HepG2 (cell line): ENCODE results near the gene MVP. TPM values are rescaled to one million over a fixed set of nuclear protein-coding genes. Genes with fewer than 3 reads are reported as not detected.

Experiments used
- ATF5 ChIP-seq: sonication (generic); formaldehyde crosslinking; IDR thresholded peaks from 2 replicates; pipeline ENCODE4 v1.4.0; 2020; ENCODE audit warnings: mild to moderate bottlenecking, low read depth, missing genetic modification reagents
- DNMT3B ChIP-seq: conservative IDR thresholded peaks from 2 replicates; pipeline ENCODE4 v1.6.1; 2016; ENCODE audit warnings: missing biosample characterization, control low read depth
- ELF1 ChIP-seq: sonication (generic); formaldehyde crosslinking; IDR thresholded peaks from 2 replicates; pipeline ENCODE4 v1.4.0; 2020; ENCODE audit warnings: missing genetic modification reagents
- ETV5 ChIP-seq: IDR thresholded peaks from 2 replicates; pipeline ENCODE4 v1.6.1; 2018; ENCODE audit warnings: missing biosample characterization, missing genetic modification reagents, inconsistent platforms, borderline replicate concordance
- GLI4 ChIP-seq: sonication (generic); formaldehyde crosslinking; IDR thresholded peaks from 2 replicates; pipeline ENCODE4 v1.5.1; 2020; ENCODE audit warnings: missing genetic modification reagents, mild to moderate bottlenecking, moderate library complexity, borderline replicate concordance
- GZF1 ChIP-seq: sonication (generic); formaldehyde crosslinking; IDR thresholded peaks from 2 replicates; pipeline ENCODE4 v1.5.1; 2020; ENCODE audit warnings: mild to moderate bottlenecking, missing genetic modification reagents
- HDAC6 ChIP-seq: fragments of 200-600 bp; sonication (generic); IDR thresholded peaks from 2 replicates; pipeline ENCODE4 v1.7.0; 2017; ENCODE audit warnings: mild to moderate bottlenecking, antibody characterized with exemption, low read length, low read depth
- HNRNPH1 ChIP-seq: fragments of 200-400 bp; formaldehyde crosslinking; optimal IDR thresholded peaks from 2 replicates; pipeline ENCODE3; 2017; ENCODE audit warnings: mild to moderate bottlenecking, low read depth, low read length
- KDM3A ChIP-seq: IDR thresholded peaks from 2 replicates; pipeline ENCODE4 v1.6.1; 2018; ENCODE audit warnings: low read depth, missing compliant biosample characterization
- NFKBIZ ChIP-seq: IDR thresholded peaks from 2 replicates; pipeline ENCODE4 v1.6.1; 2018; ENCODE audit warnings: missing genetic modification reagents, missing compliant biosample characterization
- TCF7L2 ChIP-seq: IDR thresholded peaks from 2 replicates; pipeline ENCODE4 v1.6.1; 2011; ENCODE audit warnings: mild to moderate bottlenecking, low read depth, low read length, moderate library complexity
- U2AF2 ChIP-seq: fragments of 200-400 bp; formaldehyde crosslinking; IDR thresholded peaks from 2 replicates; pipeline ENCODE4 v1.6.1; 2017; ENCODE audit warnings: low read depth, mild to moderate bottlenecking, low read length
- YY1 ChIP-seq: IDR thresholded peaks from 2 replicates; pipeline ENCODE4 v1.6.1; 2011; ENCODE audit warnings: low read length, low read depth, moderate library complexity, mild to moderate bottlenecking; ENCODE audit not compliant: insufficient read depth, insufficient replicate concordance
- ZC3H13 ChIP-seq: sonication (generic); formaldehyde crosslinking; IDR thresholded peaks from 2 replicates; pipeline ENCODE4 v1.8.1; 2023; ENCODE audit warnings: mild to moderate bottlenecking, missing genetic modification reagents, moderate library complexity
- ZMYM2 ChIP-seq: sonication (generic); formaldehyde crosslinking; IDR thresholded peaks from 2 replicates; pipeline ENCODE4 v1.8.0; 2022; ENCODE audit warnings: mild to moderate bottlenecking, missing genetic modification reagents
- ZNF143 ChIP-seq: sonication (generic); formaldehyde crosslinking; IDR thresholded peaks from 2 replicates; pipeline ENCODE4 v1.4.0; 2020; ENCODE audit warnings: missing genetic modification reagents
- ZNF44 ChIP-seq: sonication (generic); formaldehyde crosslinking; IDR thresholded peaks from 2 replicates; pipeline ENCODE4 v1.5.1; 2020; ENCODE audit warnings: mild to moderate bottlenecking, missing genetic modification reagents
- ZNF589 ChIP-seq: sonication (generic); formaldehyde crosslinking; conservative IDR thresholded peaks from 2 replicates; pipeline ENCODE4 v1.8.0; 2022; ENCODE audit warnings: mild to moderate bottlenecking, moderate library complexity, missing genetic modification reagents
- polyA plus RNA-seq, 8 experiments: library from polyadenylated mRNA; depleted of rRNA in 3 of 8; stranded (reverse) in 7 of 8; unstranded in 1 of 8; fragments of >200 nt; fragmentation: Illumina TruSeq in 4 of 8; extraction: Trizol in 4 of 8; gene quantifications; 2 replicates each; pipeline versions ENCODE4 v1.2.1 to v1.2.3, GENCODE V29; 2011 to 2016; ENCODE audit warnings: low read depth in 4 of 8, missing spikeins in 1 of 8, mixed read lengths in 1 of 8; ENCODE audit not compliant: insufficient read depth in 1 of 8
- total RNA-seq, 5 experiments: library from RNA; depleted of rRNA; stranded (reverse); fragments of >200 nt; fragmentation: Illumina TruSeq; extraction: Trizol; gene quantifications; 2 replicates each; pipeline ENCODE4 v1.2.3, GENCODE V29; 2016; ENCODE audit warnings: low read depth in 1 of 5
- TF ChIP-seq, protein P1 (sequence below): IDR thresholded peaks from 2 replicates; pipeline ENCODE4 v1.6.1; 2018; ENCODE audit warnings: missing genetic modification reagents
- TF ChIP-seq, protein P2 (sequence below): IDR thresholded peaks from 2 replicates; pipeline ENCODE4 v1.6.1; 2012; ENCODE audit warnings: inconsistent platforms
- TF ChIP-seq, protein P3 (sequence below): sonication (generic); formaldehyde crosslinking; conservative IDR thresholded peaks from 2 replicates; pipeline ENCODE4 v1.4.0; 2020; ENCODE audit warnings: missing genetic modification reagents
- TF ChIP-seq, protein P4 (sequence below): sonication (generic); formaldehyde crosslinking; IDR thresholded peaks from 2 replicates; pipeline ENCODE4 v1.4.0; 2020; ENCODE audit warnings: missing genetic modification reagents
- TF ChIP-seq, protein P5 (sequence below): IDR thresholded peaks from 2 replicates; pipeline ENCODE4 v1.6.1; 2016

MVP gene
- total and polyA plus RNA-seq, 2 of the 13 experiments (the other 11 are each of a cell fraction or from before 2014, with no cell fraction given): 22.9 to 43.5 TPM

DNA sequence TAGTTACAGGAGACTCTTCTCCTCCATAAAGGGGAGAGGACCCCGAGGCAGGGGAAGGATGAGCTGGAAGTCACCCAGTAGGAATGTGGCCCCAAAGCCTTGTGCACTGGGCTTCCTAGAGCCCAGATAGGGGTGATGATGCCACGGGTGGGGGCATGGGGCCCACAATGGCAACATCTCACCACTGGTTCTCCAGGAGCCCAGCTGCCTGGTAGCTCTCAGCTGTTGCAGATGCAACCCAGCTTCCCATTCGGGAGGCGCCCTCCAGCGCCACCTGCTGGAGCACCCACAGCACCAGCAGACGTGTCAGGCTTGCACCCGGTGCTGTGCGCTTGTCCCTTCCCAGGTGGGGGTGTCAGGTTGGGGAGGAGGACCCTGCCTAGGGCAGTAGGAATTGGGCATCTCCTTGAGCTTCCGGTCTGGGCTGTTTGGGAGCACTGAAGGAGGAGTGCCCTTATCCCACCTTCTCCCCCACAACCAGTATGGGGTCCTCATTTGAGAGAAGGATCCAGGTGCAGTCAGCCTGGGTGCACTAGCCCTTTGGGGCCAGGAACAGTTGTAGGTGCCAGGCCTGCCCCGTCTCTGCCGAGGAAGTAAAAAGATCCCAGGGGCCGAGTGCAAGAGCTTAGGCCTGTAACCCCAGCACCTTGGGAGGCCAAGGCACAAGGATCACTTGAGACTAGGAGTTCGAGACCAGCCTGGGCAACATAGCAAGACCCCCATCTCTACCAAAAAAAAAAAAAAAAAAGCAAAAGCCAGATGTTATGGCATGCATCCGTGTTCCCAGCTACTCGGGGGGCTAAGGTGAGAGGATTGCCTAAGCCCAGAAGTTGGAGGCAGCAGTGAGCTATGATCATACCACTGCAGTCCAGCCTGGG, 28.4 kb downstream of the MVP start (continued):
- TF ChIP-seq YY1: peak; percentile 68
- TF ChIP-seq NFKBIZ: peak; percentile 40; the same call in 1 of the 2 replicates
- no peak for TF ChIP-seq ZC3H13 (CRISPR knock-in tag)
- TF ChIP-seq, protein P1, sequence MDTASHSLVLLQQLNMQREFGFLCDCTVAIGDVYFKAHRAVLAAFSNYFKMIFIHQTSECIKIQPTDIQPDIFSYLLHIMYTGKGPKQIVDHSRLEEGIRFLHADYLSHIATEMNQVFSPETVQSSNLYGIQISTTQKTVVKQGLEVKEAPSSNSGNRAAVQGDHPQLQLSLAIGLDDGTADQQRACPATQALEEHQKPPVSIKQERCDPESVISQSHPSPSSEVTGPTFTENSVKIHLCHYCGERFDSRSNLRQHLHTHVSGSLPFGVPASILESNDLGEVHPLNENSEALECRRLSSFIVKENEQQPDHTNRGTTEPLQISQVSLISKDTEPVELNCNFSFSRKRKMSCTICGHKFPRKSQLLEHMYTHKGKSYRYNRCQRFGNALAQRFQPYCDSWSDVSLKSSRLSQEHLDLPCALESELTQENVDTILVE (CRISPR knock-in tag): peak; percentile 61; the same call in 1 of the 2 replicates
- TF ChIP-seq ZNF44 (CRISPR knock-in tag): no peak
- no peak for TF ChIP-seq TCF7L2
- TF ChIP-seq, protein P2, sequence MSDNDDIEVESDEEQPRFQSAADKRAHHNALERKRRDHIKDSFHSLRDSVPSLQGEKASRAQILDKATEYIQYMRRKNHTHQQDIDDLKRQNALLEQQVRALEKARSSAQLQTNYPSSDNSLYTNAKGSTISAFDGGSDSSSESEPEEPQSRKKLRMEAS: no peak; the same call in 1 of the 2 replicates
- peak; percentile 65; the same call in 1 of the 2 replicates for TF ChIP-seq KDM3A
- TF ChIP-seq ZMYM2 (CRISPR knock-in tag): no peak
- TF ChIP-seq GZF1 (CRISPR knock-in tag): no peak
- TF ChIP-seq U2AF2: no peak
- no peak for TF ChIP-seq HNRNPH1
- TF ChIP-seq DNMT3B: no peak
- no peak for TF ChIP-seq ZNF589 (CRISPR knock-in tag)
- no peak for TF ChIP-seq ATF5 (CRISPR knock-in tag)
- peak; percentile 48; the same call in 1 of the 2 replicates for TF ChIP-seq ELF1 (CRISPR knock-in tag)
- TF ChIP-seq HDAC6: no peak
- TF ChIP-seq, protein P3, sequence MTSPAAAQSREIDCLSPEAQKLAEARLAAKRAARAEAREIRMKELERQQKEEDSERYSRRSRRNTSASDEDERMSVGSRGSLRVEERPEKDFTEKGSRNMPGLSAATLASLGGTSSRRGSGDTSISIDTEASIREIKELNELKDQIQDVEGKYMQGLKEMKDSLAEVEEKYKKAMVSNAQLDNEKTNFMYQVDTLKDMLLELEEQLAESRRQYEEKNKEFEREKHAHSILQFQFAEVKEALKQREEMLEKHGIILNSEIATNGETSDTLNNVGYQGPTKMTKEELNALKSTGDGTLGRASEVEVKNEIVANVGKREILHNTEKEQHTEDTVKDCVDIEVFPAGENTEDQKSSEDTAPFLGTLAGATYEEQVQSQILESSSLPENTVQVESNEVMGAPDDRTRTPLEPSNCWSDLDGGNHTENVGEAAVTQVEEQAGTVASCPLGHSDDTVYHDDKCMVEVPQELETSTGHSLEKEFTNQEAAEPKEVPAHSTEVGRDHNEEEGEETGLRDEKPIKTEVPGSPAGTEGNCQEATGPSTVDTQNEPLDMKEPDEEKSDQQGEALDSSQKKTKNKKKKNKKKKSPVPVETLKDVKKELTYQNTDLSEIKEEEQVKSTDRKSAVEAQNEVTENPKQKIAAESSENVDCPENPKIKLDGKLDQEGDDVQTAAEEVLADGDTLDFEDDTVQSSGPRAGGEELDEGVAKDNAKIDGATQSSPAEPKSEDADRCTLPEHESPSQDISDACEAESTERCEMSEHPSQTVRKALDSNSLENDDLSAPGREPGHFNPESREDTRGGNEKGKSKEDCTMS (CRISPR knock-in tag): no peak
- peak; percentile 44; the same call in 1 of the 2 replicates for TF ChIP-seq ETV5
- TF ChIP-seq, protein P4, sequence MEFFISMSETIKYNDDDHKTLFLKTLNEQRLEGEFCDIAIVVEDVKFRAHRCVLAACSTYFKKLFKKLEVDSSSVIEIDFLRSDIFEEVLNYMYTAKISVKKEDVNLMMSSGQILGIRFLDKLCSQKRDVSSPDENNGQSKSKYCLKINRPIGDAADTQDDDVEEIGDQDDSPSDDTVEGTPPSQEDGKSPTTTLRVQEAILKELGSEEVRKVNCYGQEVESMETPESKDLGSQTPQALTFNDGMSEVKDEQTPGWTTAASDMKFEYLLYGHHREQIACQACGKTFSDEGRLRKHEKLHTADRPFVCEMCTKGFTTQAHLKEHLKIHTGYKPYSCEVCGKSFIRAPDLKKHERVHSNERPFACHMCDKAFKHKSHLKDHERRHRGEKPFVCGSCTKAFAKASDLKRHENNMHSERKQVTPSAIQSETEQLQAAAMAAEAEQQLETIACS (CRISPR knock-in tag): no peak
- TF ChIP-seq ZNF143 (CRISPR knock-in tag): peak; percentile 49; the same call in 1 of the 2 replicates
- TF ChIP-seq GLI4 (CRISPR knock-in tag): no peak
- TF ChIP-seq, protein P5, sequence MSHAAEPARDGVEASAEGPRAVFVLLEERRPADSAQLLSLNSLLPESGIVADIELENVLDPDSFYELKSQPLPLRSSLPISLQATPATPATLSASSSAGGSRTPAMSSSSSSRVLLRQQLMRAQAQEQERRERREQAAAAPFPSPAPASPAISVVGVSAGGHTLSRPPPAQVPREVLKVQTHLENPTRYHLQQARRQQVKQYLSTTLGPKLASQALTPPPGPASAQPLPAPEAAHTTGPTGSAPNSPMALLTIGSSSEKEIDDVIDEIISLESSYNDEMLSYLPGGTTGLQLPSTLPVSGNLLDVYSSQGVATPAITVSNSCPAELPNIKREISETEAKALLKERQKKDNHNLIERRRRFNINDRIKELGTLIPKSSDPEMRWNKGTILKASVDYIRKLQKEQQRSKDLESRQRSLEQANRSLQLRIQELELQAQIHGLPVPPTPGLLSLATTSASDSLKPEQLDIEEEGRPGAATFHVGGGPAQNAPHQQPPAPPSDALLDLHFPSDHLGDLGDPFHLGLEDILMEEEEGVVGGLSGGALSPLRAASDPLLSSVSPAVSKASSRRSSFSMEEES (CRISPR knock-in tag): no peak
